ENCODE data around the gene RAMACL.

Gene RAMACL

DNA sequence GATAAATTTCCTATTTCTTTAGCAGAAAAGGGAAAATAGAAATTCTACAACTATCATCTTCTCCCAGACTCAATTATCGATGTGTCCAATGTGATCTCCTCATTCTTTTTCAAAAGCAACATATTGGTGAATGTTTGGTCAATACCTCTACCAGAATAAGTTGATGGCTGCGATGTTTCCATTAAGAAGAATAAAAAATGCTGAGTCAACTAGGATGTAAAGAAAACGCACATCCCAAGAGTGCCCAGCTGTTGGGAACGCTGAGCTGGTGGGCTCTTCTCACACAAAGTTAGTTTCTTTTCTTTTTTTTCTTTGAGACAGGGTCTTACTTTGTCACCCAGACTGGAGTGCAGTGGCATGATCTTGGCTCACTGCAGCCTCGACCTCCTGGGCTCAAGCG is 39.8 kb downstream of the RAMACL start:
- H3K4me3 Mint-ChIP-seq, result no peak overlapping the region
- H3K36me3 Mint-ChIP-seq (ENCODE audit: low read depth), result no peaks in the 10 kb centered on the region
- H3K27me3 Mint-ChIP-seq (ENCODE audit: low read depth), result no peaks in the 10 kb centered on the region
- TF ChIP-seq, protein P1, sequence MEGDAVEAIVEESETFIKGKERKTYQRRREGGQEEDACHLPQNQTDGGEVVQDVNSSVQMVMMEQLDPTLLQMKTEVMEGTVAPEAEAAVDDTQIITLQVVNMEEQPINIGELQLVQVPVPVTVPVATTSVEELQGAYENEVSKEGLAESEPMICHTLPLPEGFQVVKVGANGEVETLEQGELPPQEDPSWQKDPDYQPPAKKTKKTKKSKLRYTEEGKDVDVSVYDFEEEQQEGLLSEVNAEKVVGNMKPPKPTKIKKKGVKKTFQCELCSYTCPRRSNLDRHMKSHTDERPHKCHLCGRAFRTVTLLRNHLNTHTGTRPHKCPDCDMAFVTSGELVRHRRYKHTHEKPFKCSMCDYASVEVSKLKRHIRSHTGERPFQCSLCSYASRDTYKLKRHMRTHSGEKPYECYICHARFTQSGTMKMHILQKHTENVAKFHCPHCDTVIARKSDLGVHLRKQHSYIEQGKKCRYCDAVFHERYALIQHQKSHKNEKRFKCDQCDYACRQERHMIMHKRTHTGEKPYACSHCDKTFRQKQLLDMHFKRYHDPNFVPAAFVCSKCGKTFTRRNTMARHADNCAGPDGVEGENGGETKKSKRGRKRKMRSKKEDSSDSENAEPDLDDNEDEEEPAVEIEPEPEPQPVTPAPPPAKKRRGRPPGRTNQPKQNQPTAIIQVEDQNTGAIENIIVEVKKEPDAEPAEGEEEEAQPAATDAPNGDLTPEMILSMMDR (IDR thresholded peaks at IDR 0.05; ENCODE audit: unreplicated experiment in 3 of 3), result no peak
- H3K27ac Mint-ChIP-seq, result no peak overlapping the region
- peaks cover 10% of the 10 kb centered on the region for H3K9me3 Mint-ChIP-seq
- peaks cover 16% of the 10 kb centered on the region for H3K4me1 Mint-ChIP-seq

DNA sequence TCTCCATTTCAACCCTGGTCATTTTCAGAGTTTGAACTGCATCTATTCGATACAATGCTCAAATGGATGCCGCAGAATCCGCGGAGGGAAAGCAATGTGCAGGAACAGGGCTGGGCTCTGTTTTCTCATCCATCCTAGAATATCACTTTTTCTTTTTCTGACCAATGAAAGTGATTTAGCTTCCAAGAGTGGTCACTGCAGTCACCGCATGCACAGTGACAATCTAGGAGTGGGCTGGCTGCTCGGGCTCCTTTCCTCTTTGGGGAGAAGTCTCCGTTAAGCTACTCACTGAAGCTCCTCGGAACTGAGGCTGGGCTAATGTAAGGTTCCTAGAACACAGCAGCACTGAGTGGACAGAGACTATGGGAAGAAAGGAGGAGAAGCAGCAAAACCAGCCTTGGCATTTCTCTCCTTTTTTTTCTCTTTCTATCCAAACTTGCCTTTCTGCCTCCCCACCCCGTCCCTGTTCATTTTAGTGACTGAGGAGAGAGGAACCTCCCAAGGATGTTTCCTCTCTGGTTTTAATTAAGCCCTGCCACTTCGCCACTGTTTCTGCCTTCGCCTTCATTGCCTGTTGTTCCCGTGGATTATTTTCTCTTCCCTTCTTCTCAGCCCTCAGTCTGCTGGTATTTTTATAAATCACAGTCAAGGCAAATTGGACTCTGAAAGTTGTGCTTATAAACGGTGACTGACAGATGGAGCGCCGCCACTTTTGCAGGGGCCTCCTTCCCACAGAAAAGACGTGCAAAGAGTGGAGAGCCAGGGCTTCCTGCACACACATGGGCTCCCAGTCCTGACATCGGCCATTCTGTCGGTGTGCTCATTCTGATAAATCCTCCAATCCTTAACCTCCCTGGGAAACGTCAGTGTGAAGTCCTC is 41.1 kb downstream of the RAMACL start:
- TF ChIP-seq, protein P1 (IDR thresholded peaks at IDR 0.05; ENCODE audit: unreplicated experiment in 3 of 3), result no peak
- Mint-ChIP-seq H3K27ac (peak overlapping the region in 1 of 3 experiments; percentile 61), H3K9me3 (peaks cover 10% of the 10 kb centered on the region), H3K4me1 (peaks cover 18% of the 10 kb centered on the region), H3K4me3 (peak overlapping the region in 1 of 3 experiments; percentile 28), H3K36me3 (ENCODE audit: low read depth) (no peaks in the 10 kb centered on the region), H3K27me3 (ENCODE audit: low read depth) (no peaks in the 10 kb centered on the region)

DNA sequence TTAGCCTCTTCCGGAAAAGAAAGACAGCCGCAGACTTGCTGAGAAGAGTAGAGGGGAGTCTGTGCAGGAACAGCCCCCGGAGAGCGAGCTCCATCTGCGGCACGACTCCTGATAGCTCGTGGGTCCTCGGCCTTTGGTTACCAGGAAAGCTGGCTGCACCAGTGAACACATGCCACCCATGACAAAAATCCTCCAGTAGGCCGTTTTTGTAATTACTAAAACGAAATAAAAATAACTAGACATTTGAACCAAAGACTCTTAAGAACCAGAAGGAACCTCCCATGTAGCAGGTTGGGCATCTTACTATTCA is 42.2 kb downstream of the RAMACL start:
- Mint-ChIP-seq H3K27me3 (ENCODE audit: low read depth) (no peaks in the 10 kb centered on the region), H3K27ac (peak overlapping the region in 1 of 3 experiments; percentile 25), H3K36me3 (ENCODE audit: low read depth) (no peaks in the 10 kb centered on the region), H3K9me3 (peaks cover 8% of the 10 kb centered on the region), H3K4me3 (no peak overlapping the region), H3K4me1 (peaks cover 18% of the 10 kb centered on the region)
- TF ChIP-seq, protein P1 (IDR thresholded peaks at IDR 0.05; ENCODE audit: unreplicated experiment in 3 of 3), result no peak

- H3K27me3 Mint-ChIP-seq (ENCODE audit: low read depth), result no peaks in the 10 kb centered on the region
- H3K4me3 Mint-ChIP-seq, result no peak overlapping the region
- TF ChIP-seq, protein P1 (IDR thresholded peaks at IDR 0.05; ENCODE audit: unreplicated experiment in 3 of 3), result no peak
- peaks cover 6% of the 10 kb centered on the region for H3K9me3 Mint-ChIP-seq
- peak overlapping the region in 1 of 3 experiments; percentile 25 for H3K27ac Mint-ChIP-seq
- H3K4me1 Mint-ChIP-seq, result peaks cover 18% of the 10 kb centered on the region
- H3K36me3 Mint-ChIP-seq (ENCODE audit: low read depth), result no peaks in the 10 kb centered on the region
Measured at GRCh38 chr6:166543603-166544295, 42.7 kb downstream of the RAMACL start.

GRCh38 chr6:166542580-166542912 is 43.9 kb downstream of the RAMACL start:
- Mint-ChIP-seq H3K27ac (no peak overlapping the region), H3K27me3 (ENCODE audit: low read depth) (no peaks in the 10 kb centered on the region), H3K9me3 (no peaks in the 10 kb centered on the region), H3K4me1 (peaks cover 18% of the 10 kb centered on the region), H3K36me3 (ENCODE audit: low read depth) (no peaks in the 10 kb centered on the region), H3K4me3 (peak overlapping the region in 1 of 3 experiments; percentile 13)
- TF ChIP-seq, protein P1 (IDR thresholded peaks at IDR 0.05; ENCODE audit: unreplicated experiment in 3 of 3), result no peak
